DMS 273 (cell line): ENCODE measurements around the gene RUSC2.
"Not testable (repeated sequence)": the region's sequence is repeated elsewhere in the genome, so short reads cannot be mapped to it uniquely, and the experiment has no call there.

Experiments
- DNase-seq: peaks from one replicate; lab custom pipeline; 2025; ENCODE audit not compliant: unreplicated experiment; lab: John Stamatoyannopoulos, UW

RUSC2 gene

DNA sequence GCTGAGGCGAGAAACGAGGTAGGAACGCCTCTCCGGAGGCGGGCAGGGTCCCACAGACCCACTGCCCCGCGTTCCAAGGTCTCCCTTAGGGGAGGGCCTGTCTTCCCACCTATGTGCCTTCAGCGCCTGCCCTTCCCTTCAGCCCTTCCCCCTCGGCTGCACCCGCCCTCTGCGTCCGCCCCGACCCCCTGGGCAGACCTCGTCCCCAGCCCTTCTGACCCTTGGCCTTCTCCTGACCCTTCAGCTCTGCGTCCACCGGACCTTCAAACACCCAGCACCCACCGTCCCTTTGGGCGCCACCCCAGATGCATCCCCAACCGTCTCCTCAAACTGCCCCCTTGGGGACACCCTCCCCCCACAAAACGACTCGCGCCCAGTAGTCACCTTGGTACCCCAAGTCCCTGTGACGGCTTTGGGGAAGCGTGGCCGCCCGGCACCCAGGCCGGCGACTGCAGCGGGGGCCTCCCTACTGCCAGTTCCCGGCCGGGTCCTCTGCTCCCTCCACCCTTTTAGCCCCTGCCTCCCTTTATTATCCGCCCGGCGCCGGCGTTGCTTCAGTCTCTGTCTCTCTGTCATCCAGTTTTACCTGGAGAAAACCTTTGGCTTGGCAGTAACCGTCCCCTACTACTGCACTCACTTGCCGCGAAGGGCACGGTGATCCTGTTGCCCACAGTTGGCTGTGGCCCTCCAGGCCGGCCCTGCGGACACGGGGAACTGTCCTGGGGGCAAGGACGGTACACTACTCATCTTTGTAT, 421 bp downstream of the RUSC2 start:
- peak; percentile 40 for DNase-seq

DNA sequence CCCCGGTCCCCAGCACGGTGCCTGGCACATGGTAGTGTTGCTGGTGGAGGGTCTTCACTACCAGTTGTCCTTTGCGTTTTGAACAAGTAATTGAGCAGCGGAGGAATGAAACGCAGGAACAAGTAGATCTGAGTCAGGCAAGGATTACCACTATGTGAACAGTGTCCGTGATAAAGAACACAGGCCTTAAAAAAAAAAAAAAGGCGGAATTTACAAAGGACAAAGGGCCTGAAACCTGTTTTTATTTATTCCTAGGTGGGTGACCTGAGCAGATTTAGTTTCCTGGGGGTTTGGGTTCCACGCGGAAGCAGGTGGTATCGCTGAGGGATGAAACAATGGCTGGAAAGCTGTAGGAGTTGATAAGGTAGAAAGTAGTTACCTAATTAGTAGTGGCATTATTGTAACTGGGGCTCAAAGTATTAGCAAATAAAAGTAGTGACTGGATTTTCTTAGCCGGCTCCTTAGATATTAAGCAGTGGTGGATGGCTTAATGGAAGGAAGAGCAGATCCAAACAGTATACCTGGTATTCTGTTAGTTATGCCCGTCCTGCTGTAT, 1.1 kb downstream of the RUSC2 start:
- peak; percentile 40 for DNase-seq

DNA sequence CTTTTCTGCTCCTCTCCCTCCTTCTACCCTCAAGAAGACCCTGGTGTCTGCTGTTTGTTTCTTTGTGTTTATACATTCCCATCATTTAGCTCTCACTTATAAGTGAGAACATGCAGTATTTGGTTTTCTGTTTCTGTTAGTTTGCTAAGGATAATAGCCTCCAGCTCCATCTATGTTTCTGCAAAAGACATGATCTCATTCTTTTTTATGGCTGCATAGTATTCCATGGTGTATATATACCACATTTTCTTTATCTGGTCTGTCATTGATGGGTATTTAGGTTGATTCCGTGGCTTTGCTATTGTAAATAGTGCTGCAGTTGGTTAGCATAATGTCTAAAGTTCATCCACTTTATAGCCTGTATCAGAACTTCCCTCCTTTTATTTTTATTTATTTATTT, 3.2 kb downstream of the RUSC2 start:
- not testable (repeated sequence) for DNase-seq

DNA sequence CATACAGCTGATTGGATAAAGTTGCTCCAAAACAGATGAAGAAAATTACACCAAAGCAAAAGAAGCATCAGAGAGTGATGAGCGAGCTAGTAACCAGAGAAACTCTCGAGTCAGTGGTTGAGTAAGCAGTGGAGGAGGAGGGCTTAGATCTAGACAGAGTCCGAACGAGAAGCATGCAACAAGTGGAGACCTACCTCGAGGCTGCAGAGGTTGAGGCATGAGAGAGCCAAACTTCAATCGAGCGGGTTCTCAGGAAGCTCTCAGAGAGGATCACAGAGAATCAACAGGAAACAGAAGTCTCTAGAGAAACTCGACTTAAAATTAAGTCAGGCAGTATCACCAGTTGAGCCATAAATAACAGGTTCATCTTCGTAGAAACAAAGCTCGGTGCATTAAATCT, 6.1 kb downstream of the RUSC2 start:
- DNase-seq, result no peak

DNA sequence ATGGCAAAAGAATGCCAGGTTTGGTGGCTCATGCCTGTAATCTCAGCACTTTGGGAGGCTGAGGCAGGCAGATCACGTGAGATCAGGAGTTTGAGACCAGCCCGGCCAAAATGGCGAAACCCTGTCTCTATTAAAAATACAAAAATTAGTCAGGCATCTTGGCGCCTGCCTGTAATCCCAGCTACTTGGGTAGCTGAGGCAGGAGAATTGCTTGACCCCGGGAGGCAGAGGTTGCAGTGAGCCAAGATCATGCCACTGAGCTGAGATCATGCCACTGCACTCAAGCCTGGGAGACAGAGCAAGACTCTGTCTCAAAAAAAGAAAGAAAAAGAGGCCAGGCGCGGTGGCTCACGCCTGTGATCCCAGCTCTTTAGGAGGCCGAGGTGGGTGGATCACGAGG, 8.3 kb downstream of the RUSC2 start:
- not testable (repeated sequence) for DNase-seq

DNA sequence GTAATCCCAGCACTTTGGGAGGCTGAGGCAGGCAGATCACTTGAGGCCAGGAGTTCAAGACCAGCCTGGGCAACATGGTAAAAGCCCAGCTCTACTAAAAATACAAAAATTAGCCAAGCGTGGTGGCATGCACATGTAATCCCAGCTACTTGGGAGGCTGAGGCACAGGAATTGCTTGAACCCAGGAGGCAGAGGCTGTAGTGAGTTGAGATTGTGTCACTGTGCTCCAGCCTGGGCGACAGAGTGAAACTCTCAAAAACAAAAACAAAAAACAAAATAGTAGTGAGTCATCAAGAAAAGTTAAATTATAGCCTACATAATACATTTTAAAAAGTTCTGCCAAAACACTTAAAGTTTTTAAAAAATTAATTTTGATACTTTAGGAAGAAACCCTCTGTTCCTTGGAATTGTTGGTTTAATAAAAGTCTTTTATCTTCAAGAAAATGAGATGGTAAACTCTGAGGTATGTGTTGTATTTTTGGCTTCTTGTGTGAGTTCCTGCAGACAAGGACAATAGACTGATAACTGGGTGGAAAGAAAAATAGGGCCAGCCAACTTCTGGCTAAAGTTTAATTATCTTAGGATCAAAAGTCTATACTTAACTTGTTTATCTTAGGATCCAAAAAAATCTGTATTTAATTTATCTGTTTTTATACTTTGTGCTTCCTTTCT, 9.3 kb downstream of the RUSC2 start:
- no peak for DNase-seq

DNA sequence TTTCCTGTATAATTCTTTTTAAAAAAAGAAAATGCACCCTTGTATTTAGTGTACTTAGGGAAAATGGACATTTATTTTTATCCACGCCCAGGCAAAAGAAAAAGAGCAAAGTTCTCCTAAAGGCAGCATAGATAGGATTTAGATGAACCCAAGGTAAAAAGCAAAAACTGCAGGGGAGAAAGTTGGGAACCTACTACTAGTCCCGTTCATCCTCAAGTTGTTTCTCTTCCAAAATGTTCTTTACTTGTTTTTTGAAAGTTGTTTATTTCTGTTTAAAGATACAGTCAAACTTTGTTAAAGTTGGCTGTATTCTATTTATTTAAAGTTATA, 9.8 kb downstream of the RUSC2 start:
- no peak for DNase-seq

DNA sequence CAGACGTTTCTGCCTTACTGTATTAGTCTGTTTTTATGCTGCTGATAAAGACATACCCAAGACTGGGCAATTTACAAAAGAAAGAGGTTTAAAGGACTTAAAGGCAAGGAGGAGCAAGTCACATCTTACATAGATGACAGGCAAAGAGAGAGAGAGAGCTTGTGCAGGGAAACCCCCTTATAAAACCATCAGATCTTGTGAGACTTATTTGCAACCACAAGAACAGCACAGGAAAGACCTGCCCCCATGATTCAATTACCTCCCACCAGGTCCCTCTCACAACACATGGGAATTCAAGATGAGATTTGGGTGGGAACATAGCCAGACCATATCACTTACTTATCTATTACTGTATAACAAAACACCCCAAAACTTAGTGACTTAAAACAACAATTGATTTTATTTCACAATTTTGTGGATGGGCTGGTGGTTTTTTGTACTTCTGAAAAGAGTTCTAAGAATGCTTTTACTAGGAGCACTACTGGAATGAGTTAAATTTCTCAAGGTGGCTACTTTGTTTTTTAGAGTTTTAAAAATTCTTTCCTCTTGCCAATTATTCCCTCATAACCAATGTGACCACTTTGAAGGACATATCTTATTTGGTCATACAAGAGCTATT, 10.3 kb downstream of the RUSC2 start:
- DNase-seq, result no peak

DNA sequence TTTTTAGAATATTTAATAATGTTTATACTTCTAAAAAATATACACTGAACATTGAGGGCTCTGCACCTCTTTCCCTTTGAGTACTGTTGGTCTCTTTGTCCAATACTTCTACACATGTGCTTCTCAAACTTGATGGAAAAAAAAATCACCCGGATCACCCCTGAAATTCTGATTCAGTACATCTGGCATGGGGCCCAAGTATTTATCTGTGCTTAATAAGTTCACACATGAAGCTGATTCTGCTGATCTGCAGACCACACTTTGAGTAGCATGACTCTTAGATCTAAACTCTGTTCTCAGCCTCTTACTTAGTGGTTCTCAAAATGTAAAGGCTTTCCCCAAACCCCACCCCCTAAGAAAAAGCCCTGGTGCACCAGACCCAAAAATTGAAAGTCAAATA, 12.0 kb downstream of the RUSC2 start:
- DNase-seq, result no peak

DNA sequence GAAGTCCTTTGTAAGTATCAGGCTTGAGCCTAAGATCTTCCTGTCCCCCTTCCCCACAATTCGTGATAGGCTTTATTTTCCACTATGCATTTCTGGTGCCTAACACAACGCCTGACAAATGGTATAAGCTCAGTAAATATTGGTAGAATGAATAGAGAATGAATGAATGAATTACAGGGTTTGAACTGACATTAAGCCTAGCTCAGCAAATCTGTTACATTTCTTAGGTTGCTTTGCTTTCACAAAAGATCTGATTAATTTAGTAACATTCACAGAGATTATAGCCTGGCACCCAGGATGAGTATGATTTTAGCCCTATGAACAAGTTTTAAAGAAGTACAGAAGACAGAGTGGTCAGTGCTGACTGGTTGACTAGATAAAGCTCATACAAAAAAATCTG, 16.4 kb downstream of the RUSC2 start:
- no peak for DNase-seq

DNA sequence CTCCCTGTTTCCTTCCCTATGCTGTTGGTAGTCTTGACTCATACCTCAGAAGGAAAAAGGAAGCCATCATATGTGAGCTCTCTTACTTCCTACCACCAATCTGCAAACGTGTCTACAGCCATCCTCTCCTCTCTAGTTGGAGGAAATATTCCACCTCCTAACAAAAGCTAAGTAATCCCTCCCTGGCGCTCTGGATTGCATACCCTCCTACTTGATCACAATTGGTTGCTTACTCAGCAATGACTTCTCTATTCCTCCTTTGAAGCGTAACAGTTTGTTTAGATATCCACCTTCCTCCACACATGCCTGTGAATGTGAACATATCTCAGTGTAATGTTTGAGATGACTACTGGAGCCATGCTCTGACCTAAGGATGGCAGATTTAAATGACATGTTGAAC, 18.2 kb downstream of the RUSC2 start:
- no peak for DNase-seq

DNA sequence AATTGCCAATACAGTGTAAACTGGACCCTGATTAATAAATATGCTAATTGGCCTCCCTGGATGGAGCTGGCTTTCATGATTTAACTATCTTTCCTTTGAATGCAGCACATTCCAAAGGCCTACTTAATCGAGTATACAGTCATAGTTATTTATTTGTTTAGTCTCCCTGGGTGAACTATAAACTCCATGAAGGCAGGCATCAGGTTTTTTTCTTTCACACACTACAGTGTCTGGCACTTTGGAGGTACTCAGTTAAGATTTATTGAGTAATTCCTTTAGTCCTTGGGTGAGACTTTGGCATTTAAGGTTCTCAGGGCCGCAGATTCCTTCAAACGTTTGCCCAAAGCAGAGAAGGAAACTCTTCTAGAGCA, 20.5 kb downstream of the RUSC2 start:
- DNase-seq, result no peak

DNA sequence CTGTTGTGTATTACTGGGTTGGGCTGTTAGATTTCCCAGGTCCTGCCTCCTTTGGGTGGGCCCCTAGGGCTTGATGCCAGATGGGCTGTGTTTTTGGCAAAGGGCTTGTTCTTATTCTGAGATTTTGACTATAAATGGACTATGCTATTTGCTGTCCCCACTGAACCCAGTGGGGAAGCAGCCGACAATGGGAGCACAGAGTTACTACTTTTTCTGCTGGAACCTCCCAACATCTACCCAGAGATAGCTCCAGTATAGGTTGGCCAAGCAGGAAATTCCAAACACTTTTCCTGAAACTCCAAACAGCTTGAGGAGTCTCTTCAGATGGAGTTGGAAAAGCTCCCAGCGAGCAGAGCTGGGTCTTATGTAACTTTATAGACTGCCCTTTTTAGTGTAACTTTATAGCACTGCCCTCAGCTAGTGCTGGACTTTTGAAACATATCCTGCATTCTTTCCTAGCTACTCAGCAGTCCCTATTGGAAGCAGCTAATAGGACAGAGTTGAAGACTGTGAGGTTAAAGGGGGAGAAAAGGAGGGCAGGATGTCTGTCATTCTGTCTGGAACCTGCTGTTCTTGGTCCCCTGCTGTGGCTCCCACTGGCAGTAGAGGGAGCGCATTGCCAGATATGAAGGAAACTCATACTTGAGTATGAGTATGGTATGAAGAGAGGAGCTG, 21.0 kb downstream of the RUSC2 start:
- DNase-seq, result peak; percentile 41

DNA sequence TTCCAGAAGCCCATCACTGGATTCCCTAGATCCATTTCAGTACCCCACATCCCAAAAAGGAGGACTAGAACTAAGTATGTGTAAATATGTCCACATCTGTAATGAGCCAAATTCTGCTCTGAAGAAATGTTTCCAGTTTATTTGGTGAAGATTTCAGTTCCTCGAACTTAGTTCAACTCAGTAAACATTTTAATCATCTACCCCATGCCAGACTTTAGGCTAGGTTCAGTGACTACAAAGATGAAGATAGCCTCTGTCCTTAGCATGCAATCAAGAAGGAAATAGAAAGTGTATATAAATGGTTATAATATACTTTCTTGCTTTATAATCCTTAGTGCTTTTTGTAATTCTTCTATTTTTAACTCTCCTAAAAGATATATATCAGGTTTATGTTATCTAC, 21.5 kb downstream of the RUSC2 start:
- no peak for DNase-seq

DNA sequence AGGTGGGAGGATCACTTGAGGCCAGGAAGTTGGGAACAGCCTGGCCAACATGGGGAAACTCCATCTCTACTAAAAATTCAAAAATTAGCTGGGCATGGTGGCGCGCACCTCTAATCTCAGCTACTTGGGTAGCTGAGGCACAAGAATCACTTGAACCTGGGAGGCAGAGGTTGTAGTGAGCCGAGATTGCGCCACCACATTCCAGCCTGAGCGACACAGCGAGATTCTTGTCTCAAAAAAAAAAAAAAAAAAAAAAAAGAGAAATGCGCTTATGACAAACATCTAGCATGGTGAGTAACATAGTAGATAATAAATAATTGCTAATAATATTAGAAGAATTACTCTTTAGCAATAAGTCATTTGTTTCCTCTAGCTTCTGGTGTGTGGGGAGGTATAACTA, 25.9 kb downstream of the RUSC2 start:
- DNase-seq, result no peak

DNA sequence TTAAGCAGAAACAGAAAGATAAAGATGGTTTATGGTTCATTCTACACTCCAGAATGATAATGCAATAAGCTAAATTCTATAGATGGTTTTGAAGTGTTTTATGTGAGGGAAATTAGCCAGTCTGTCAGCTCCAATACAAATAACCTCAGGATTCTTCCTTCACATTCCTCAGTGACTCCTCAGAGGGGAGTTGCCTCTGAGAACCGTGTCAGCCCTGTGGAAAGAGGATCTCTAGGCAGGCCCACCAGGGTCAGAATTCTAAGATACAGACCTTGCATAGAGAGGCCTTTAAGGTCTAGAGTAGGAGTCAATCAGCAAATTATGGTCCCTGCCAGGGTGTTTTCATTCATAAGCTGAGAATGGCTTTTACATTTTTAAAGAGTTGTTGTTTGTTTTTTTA, 26.6 kb downstream of the RUSC2 start:
- no peak for DNase-seq

DNA sequence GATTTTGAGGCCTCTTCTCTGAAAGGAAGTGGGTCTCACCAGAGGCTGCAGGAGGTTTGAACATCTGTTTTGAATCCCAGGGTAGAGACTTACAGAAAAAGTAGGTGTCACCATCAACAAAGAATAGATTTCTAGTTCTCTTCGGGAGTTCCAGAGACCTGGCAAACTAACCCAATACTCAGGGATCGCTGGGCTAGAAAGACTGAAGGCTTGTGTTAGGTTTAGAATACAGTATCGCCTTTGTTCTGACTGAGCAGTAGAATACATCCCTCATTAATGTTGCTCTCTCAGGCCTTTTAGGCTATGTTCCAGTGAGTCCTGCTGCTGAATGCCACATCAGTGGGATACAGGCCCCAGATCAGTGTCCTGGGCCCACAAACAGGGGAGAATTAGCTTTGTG, 27.2 kb downstream of the RUSC2 start:
- DNase-seq, result no peak

DNA sequence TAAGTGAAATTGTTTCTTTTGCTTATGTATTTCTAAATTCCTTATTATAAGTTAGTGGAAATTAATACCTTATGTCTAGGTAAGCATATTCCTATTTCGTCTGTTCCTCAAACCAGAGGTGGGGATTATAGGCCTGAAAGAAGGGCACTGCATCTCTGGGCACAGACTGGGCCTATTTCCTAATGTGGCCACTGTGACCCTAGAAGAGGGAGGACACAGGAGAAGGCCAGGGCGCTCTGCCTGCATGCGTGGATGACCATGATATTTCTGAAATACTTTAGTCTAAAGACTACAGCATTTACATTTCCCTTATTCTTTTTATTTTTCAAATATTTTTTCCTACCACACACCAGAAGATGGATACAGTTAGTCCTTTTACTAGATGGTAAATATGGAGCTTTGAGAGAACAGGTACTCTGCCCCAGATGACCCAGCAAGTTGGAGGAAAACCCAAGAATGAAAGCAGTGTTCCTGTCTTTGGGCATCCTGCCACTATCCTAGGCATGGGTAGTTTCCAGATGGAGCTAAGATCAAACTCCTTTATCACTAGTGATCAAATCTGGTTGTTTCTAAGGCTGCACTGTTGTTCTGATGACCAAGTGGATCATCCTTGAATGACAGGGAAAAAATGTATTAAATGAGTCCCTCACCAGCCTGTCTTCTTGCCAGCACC, 27.8 kb downstream of the RUSC2 start:
- peak; percentile 11 for DNase-seq

DNA sequence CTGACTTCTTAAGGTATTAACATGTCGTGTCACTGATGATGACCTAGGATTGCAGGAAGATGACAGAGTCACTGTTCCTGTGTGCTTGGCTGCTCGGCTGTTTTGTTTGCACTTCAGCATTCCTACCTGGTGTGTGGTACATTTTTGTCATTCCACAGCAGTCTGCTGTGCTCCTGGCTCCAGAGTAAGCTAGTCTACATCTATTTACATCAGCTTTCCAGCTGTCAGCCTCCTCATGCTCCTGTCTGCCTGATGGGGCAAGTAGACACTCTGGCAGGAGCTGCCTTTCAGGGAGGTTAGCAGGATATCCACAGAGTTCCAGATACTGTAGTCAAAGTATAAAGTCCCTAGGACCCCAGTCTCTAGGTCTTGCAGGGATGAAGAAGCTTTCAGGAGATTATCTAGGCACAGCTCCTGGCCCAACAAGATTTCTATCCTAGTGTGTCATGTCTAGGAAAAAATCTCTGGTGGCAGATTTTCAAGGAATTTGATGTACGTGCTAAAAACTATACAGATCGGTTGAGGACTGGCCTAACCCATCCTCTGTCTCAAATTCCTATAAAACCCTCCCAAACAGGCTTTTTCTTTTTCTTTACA, 28.4 kb downstream of the RUSC2 start:
- peak; percentile 36 for DNase-seq

DNA sequence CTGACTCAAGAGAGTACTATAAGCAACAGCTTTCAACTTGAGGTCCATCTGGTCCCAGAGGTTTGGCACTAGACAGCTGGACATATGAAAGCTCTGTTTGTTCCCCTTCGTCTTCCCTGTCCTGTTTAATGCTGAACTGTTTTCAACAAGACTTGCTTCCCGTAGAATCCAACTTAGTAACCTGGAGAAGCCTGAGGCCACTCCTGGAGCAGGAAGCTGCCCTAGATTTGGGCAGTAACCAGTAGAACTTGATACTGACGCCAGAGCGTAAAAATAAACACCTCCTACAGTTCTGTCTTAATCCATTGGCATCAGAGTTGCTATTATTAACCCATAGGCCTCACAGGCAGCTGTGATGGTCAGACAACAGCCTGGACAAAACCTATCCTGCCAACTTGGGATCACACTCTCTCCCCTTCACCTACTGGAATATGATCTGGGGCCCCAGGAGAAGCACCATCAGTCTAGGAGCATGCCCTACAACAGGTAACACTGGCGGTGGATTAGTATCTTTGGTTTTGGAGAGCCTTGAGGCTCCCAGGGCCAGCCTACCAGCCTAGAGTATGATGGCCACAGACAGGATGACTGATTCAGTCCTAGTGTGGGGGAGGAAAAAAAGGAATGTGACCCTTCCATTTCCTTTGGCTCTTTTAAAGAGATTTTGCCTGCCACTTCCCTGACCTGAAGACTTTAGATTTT, 29.2 kb downstream of the RUSC2 start:
- no peak for DNase-seq
